Hematopoietic multipotent progenitor cell treated with erythropoietin and hydrocortisone succinate and interleukin-3 and kit ligand, for 8 days (in vitro differentiated cells): ENCODE results near the gene SPTA1.

ENCODE experiments used
- DNase-seq: peaks from one replicate; pipeline ENCODE4 v3.0.0-alpha.2; 2015

The SPTA1 gene

GRCh38 chr1:158681606-158682005 is 4.9 kb downstream of the SPTA1 start:
- DNase-seq = no peak

GRCh38 chr1:158679289-158679688 is 7.2 kb downstream of the SPTA1 start:
- DNase-seq = no peak

GRCh38 chr1:158675563-158676323 is 10.8 kb downstream of the SPTA1 start:
- DNase-seq = peak; percentile 77

GRCh38 chr1:158674302-158674701 is 12.2 kb downstream of the SPTA1 start:
- DNase-seq = no peak

- DNase-seq = no peak
Observed at GRCh38 chr1:158666037-158666436, 20.5 kb downstream of the SPTA1 start.

GRCh38 chr1:158654571-158654970 is 31.9 kb downstream of the SPTA1 start:
- DNase-seq = peak; percentile 40

- no peak for DNase-seq
Observed at GRCh38 chr1:158654086-158654485, 32.4 kb downstream of the SPTA1 start.

GRCh38 chr1:158652721-158653334 is 33.7 kb downstream of the SPTA1 start:
- no peak for DNase-seq

- peak; percentile 24 for DNase-seq
Observed at GRCh38 chr1:158649052-158649451, 37.5 kb downstream of the SPTA1 start.

GRCh38 chr1:158646465-158646864 is 40.0 kb downstream of the SPTA1 start:
- no peak for DNase-seq

- no peak for DNase-seq
Observed at GRCh38 chr1:158644449-158644848, 42.1 kb downstream of the SPTA1 start.

GRCh38 chr1:158638904-158639303 is 47.6 kb downstream of the SPTA1 start:
- no peak for DNase-seq

- no peak for DNase-seq
Observed at GRCh38 chr1:158638146-158638545, 48.4 kb downstream of the SPTA1 start.

GRCh38 chr1:158613764-158614163 is 72.8 kb downstream of the SPTA1 start:
- DNase-seq = no peak

- DNase-seq = no peak
Observed at GRCh38 chr1:158611916-158612315, 74.6 kb downstream of the SPTA1 start.

- no peak for DNase-seq
Observed at GRCh38 chr1:158607296-158607695, 79.2 kb downstream of the SPTA1 start.

- no peak for DNase-seq
Observed at GRCh38 chr1:158604968-158605367, 81.5 kb downstream of the SPTA1 start, which contains the start of gene OR10Z1. Gene OR10Z1 (plus strand): TSS chr1:158605268. CDS start chr1:158606439, 1,171 bp downstream.

GRCh38 chr1:158600735-158601134 is 85.8 kb downstream of the SPTA1 start:
- no peak for DNase-seq

GRCh38 chr1:158586942-158587341 is 99.6 kb downstream of the SPTA1 start:
- DNase-seq = no peak

- DNase-seq = no peak
Observed at GRCh38 chr1:158583962-158584361, 102.6 kb downstream of the SPTA1 start.

- DNase-seq = no peak
Observed at GRCh38 chr1:158579733-158580132, 106.8 kb downstream of the SPTA1 start, which contains the start of gene OR10X1. Gene OR10X1 (minus strand): TSS chr1:158579899. CDS start chr1:158579899, 0 bp downstream.

- DNase-seq = no peak
Observed at GRCh38 chr1:158577561-158577960, 109.0 kb downstream of the SPTA1 start.

GRCh38 chr1:158572226-158572625 is 114.3 kb downstream of the SPTA1 start:
- DNase-seq = no peak

- DNase-seq = no peak
Observed at GRCh38 chr1:158570480-158570879, 116.0 kb downstream of the SPTA1 start, which contains the start of gene OR6P1. Gene OR6P1 (minus strand): TSS chr1:158570580. CDS start chr1:158563604, 6,976 bp downstream.
